NT2/D1 (cell line): ENCODE results near the gene LRRC52.

Experiments used
- DNase-seq: peaks from one replicate; pipeline ENCODE4 v3.0.0-alpha.2; 2011; ENCODE audit warnings: low read depth, low spot score
- H3K27me3 ChIP-seq: 2 replicates; pipeline ENCODE4 v1.6.0; 2011; ENCODE audit warnings: mild to moderate bottlenecking; ENCODE audit not compliant: insufficient read length, insufficient read depth
- H3K36me3 ChIP-seq: 2 replicates; pipeline ENCODE4 v1.6.1; 2011; ENCODE audit warnings: mild to moderate bottlenecking, low read length, mixed read lengths; ENCODE audit not compliant: insufficient read depth, insufficient read length
- H3K4me1 ChIP-seq: 2 replicates; pipeline ENCODE4 v1.5.1; 2011; ENCODE audit not compliant: insufficient read depth, insufficient read length
- H3K4me3 ChIP-seq: 2 replicates; pipeline ENCODE4 v1.5.1; 2011; ENCODE audit warnings: low read depth; ENCODE audit not compliant: insufficient read length
- H3K9ac ChIP-seq: 2 replicates; pipeline ENCODE4 v1.6.0; 2011; ENCODE audit warnings: low read depth; ENCODE audit not compliant: insufficient read length
- H3K9me3 ChIP-seq: 2 replicates; pipeline ENCODE4 v1.5.1; 2011; ENCODE audit warnings: mild to moderate bottlenecking, low read length; ENCODE audit not compliant: insufficient read depth
- SUZ12 ChIP-seq: IDR thresholded peaks from 2 replicates; pipeline ENCODE4 v1.6.1; 2011; ENCODE audit not compliant: insufficient read length, insufficient read depth; ENCODE audit errors: extremely low read depth
- YY1 ChIP-seq: IDR thresholded peaks from 2 replicates; pipeline ENCODE4 v1.6.1; 2011; ENCODE audit not compliant: insufficient read length, insufficient read depth
- ZNF274 ChIP-seq: IDR thresholded peaks from 2 replicates; pipeline ENCODE4 v1.6.1; 2011; ENCODE audit warnings: mild to moderate bottlenecking, low read depth, low read length

The LRRC52 gene

DNA sequence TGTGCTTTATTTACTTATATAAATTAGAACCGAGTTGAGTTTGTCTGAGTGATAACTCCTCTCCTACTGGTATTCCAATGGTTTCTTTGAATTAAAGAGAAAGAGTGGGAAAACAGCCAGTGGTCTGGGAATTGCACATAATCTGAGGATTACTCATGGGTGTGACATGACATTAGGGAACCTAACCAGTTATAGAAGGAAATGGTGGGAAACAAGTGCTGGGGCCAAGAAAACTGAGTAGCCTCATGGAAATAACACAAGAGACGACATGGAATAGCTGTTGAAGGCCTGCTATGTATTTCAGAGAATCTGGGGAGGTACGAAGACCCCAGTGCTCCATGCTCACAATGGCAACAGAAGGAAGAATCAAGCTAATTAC, 41.8 kb upstream of the LRRC52 start:
- H3K4me1 ChIP-seq, result no peaks in the 10 kb centered on the region
- no peak overlapping the region for H3K4me3 ChIP-seq
- no peaks in the 10 kb centered on the region for H3K36me3 ChIP-seq
- no peak for DNase-seq
- H3K9ac ChIP-seq, result no peak overlapping the region
- H3K27me3 ChIP-seq, result peaks cover 2% of the 10 kb centered on the region
- no peaks in the 10 kb centered on the region for H3K9me3 ChIP-seq
- TF ChIP-seq SUZ12 (no peak), ZNF274 (no peak), YY1 (no peak)

- no peak for DNase-seq
- H3K4me3 ChIP-seq, result no peak overlapping the region
- no peaks in the 10 kb centered on the region for H3K4me1 ChIP-seq
- H3K36me3 ChIP-seq, result no peaks in the 10 kb centered on the region
- H3K27me3 ChIP-seq, result no peaks in the 10 kb centered on the region
- no peak overlapping the region for H3K9ac ChIP-seq
- H3K9me3 ChIP-seq, result no peaks in the 10 kb centered on the region
- TF ChIP-seq ZNF274 (no peak), SUZ12 (no peak), YY1 (no peak)
Measured at GRCh38 chr1:165507570-165507969, 36.2 kb upstream of the LRRC52 start.

DNA sequence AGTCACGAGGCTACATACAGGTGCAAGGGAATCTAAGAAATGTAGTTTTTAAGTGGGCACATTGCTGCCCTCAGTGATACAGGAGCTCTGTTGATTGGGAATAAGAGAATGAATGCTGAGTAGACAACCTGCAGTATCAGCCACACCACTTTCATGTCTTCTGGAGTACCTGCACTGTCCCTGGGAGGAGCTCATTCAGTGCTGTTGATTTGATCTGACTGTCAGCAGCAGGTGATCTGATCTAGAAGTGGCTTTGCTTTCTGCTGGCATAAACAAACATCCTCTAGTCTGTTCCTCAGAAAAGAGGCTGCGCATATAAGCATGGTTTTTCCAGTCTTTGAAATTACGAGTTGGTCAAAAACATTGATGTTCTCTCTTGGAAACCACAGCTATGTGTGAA, 35.5 kb upstream of the LRRC52 start:
- Histone ChIP-seq H3K4me3 (no peak overlapping the region), H3K27me3 (no peaks in the 10 kb centered on the region), H3K36me3 (no peaks in the 10 kb centered on the region), H3K4me1 (no peaks in the 10 kb centered on the region), H3K9me3 (no peaks in the 10 kb centered on the region), H3K9ac (no peak overlapping the region)
- no peak for TF ChIP-seq ZNF274
- TF ChIP-seq SUZ12, result no peak
- no peak for TF ChIP-seq YY1
- DNase-seq, result no peak

- Histone ChIP-seq H3K4me1 (no peaks in the 10 kb centered on the region), H3K36me3 (no peaks in the 10 kb centered on the region), H3K27me3 (no peaks in the 10 kb centered on the region), H3K9me3 (no peaks in the 10 kb centered on the region), H3K9ac (no peak overlapping the region), H3K4me3 (no peak overlapping the region)
- no peak for DNase-seq
- no peak for TF ChIP-seq ZNF274
Measured at GRCh38 chr1:165512816-165513215, 31.0 kb upstream of the LRRC52 start.

DNA sequence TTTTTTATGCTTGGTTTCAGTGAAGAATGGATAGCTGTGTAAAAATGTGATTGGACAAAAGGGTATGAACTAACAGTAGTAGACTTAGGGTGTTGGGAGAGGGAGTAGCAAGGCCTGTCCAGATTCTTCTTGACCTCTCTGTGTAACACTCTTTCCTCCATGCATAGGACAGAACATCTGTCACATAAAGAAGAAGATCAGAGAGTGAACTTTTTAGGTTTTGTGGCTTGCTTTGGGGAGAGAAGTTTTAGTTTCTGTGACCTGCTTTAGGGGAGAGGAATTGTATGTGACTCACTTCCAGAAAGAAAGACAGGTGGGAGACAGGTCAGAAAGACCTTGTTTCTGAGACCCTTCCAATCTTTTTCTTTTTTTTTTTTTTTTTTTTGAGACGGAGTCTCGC, 27.3 kb upstream of the LRRC52 start:
- no peak for DNase-seq
- Histone ChIP-seq H3K36me3 (no peaks in the 10 kb centered on the region), H3K9me3 (peaks cover 7% of the 10 kb centered on the region), H3K4me1 (no peaks in the 10 kb centered on the region), H3K27me3 (no peaks in the 10 kb centered on the region), H3K4me3 (no peak overlapping the region), H3K9ac (no peak overlapping the region)
- TF ChIP-seq SUZ12 (no peak), ZNF274 (no peak), YY1 (no peak)

GRCh38 chr1:165520646-165521045, 23.2 kb upstream of the LRRC52 start:
- Histone ChIP-seq H3K36me3 (no peaks in the 10 kb centered on the region), H3K9me3 (peaks cover 21% of the 10 kb centered on the region), H3K27me3 (no peaks in the 10 kb centered on the region), H3K9ac (no peak overlapping the region), H3K4me1 (no peaks in the 10 kb centered on the region), H3K4me3 (no peak overlapping the region)
- no peak for DNase-seq
- TF ChIP-seq SUZ12 (no peak), ZNF274 (no peak), YY1 (no peak)

DNA sequence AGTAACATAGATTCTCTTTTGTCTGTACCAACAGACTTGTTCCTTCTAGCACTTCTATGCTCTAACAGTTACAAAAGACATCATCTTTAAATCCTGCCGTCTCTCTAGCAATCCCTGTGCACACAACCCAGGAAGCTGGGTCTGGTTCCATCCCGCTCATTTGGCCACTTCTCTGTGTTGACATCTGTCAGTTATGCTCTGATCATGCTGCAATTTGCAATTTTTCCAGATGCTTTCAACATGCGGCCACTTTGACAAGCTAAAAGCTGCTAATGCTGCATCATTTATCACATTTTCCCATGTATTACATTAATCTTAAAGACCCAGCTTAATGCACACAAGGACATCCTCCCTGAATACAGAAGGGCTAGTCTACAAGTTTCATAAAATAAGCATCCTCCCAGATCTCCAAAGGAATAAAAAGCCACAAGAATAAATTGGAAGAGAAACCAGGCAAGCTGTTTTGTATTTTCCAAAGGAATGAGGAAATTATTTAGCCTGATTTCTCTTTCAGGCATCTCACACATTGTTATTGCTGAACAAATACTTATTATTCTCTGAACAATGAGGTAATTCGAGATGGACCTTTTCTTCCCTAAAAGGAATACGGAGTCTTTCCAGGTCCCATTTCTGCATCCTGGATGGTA, 19.0 kb upstream of the LRRC52 start:
- Histone ChIP-seq H3K27me3 (no peaks in the 10 kb centered on the region), H3K9ac (no peak overlapping the region), H3K4me1 (no peaks in the 10 kb centered on the region), H3K36me3 (no peaks in the 10 kb centered on the region), H3K9me3 (peaks cover 21% of the 10 kb centered on the region), H3K4me3 (no peak overlapping the region)
- TF ChIP-seq YY1 (no peak), ZNF274 (no peak), SUZ12 (no peak)
- no peak for DNase-seq

DNA sequence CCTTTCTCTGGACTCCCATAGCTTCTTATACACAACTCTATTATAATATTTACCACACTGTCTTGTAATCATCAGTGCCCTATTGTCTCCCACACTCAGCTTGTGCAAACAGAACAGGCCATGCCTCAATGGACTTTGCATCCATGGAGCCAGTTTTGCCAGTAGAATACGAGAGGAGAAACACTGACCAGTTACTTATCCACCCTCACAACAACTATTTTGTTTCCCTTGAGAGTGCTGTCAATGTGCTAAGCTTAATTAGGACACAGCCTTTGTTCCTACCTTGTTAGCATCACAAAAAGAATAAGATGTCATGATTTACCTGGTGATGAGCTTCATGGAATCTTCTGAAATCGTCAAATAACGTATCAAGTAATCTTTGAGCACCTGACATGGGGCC, 18.1 kb upstream of the LRRC52 start:
- TF ChIP-seq YY1 (no peak), ZNF274 (no peak), SUZ12 (no peak)
- Histone ChIP-seq H3K27me3 (no peaks in the 10 kb centered on the region), H3K4me1 (no peaks in the 10 kb centered on the region), H3K9ac (no peak overlapping the region), H3K9me3 (peaks cover 21% of the 10 kb centered on the region), H3K4me3 (no peak overlapping the region), H3K36me3 (no peaks in the 10 kb centered on the region)
- DNase-seq, result no peak
